Measurements from ENCODE around the gene HOXA2.

The HOXA2 gene

DNA sequence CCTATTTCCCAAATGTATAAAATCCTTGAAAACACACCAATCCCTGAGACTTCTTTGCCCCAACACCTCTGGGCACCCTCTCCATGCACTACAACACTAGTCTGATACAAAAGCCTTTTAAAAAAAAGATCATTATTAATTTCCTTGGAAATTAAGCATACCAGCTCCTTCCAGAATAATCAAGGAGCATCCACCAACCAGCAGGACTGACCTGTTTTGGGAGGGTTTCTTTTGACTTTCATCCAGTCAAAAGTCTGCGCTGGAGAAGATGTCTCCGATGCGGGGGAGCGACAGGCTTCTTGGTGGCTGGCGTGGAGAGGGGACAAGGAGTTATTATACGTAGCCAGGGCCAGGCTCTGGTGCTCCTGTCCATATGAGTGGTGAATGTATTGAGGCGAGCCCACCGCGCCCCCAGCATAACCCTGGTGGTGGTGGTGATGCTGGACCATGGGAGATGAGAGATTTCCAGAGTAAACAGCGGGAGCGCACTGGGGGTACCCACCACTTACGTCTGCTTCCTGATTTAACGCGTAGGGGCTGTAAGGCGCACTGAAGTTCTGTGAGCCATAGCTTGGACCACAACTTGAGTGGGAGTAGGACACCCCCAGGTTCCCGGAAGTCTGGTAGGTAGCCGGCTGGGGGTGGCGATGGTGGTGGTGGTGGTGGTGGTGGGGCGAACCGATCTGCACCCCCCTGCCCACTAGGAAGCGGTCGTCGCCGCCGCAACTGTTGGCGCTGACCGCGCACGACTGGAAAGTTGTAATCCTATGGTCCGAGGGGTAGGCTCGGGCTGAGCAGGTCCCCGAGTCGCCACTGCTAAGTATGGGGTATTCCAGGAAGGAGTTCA lies 7.2 kb downstream of the HOXA2 start:
- no peak for TF ChIP-seq EZH2phosphoT487 (IDR thresholded peaks at IDR 0.05; ENCODE audit: low read depth)
- TF ChIP-seq, protein P1, sequence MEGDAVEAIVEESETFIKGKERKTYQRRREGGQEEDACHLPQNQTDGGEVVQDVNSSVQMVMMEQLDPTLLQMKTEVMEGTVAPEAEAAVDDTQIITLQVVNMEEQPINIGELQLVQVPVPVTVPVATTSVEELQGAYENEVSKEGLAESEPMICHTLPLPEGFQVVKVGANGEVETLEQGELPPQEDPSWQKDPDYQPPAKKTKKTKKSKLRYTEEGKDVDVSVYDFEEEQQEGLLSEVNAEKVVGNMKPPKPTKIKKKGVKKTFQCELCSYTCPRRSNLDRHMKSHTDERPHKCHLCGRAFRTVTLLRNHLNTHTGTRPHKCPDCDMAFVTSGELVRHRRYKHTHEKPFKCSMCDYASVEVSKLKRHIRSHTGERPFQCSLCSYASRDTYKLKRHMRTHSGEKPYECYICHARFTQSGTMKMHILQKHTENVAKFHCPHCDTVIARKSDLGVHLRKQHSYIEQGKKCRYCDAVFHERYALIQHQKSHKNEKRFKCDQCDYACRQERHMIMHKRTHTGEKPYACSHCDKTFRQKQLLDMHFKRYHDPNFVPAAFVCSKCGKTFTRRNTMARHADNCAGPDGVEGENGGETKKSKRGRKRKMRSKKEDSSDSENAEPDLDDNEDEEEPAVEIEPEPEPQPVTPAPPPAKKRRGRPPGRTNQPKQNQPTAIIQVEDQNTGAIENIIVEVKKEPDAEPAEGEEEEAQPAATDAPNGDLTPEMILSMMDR (IDR thresholded peaks at IDR 0.05; ENCODE audit: low read depth, low read length), result no peak
- Histone ChIP-seq H3K4me1 (ENCODE audit: low read length) (peaks cover 20% of the 10 kb centered on the region), H3K9ac (ENCODE audit: low read length) (peak overlapping the region; percentile 86), H3K79me2 (ENCODE audit: low read length) (peaks cover 19% of the 10 kb centered on the region), H4K20me1 (ENCODE audit: insufficient read depth, low read length) (no peaks in the 10 kb centered on the region), H3K4me2 (ENCODE audit: low read length) (peak overlapping the region; percentile 98), H2AFZ (ENCODE audit: low read depth, low read length) (peak overlapping the region; percentile 92), H3K27me3 (ENCODE audit: low read depth, low read length) (no peaks in the 10 kb centered on the region), H3K9me3 (ENCODE audit: insufficient read depth, low read length) (no peaks in the 10 kb centered on the region), H3K27ac (ENCODE audit: low read length) (peak overlapping the region; percentile 48), H3K4me3 (ENCODE audit: low read length) (peak overlapping the region; percentile 99), H3K36me3 (replicated peaks; ENCODE audit: low read depth, low read length) (no peaks in the 10 kb centered on the region)

DNA sequence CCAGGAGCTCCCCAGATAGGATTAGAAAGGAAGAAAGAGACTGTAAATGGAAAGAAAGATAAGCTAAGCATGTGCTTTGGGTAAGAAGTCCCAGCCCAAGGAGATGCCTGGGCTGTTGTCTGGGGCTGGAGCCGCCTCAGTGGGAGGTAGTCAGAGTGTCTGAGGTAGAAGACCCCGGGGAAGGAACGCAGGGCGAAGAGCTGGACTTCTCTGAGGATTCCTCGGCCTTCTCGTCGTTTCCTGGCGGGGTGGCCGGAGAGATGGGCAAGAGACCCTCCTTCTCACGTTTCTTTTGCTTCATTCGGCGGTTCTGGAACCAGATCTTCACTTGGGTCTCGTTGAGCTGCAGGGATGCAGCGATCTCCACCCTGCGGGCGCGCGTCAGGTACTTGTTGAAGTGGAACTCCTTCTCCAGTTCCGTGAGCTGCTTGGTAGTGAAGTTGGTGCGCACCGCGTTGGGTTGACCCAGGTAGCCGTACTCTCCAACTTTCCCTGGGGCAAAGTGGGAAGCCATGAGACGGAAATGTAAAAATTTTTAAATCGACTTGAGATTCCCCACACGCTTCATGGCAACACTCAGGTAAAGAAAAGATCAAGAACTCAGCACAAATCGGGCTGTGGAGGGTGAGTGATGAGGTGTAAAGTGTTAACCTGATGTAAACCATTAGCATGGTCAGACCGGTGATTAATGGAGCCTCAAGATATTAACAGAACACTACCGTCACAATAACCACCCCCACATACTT lies 8.0 kb downstream of the HOXA2 start:
- H3K36me3 ChIP-seq (replicated peaks; ENCODE audit: low read depth, low read length), result no peaks in the 10 kb centered on the region
- peak overlapping the region; percentile 98; the same call in 1 of the 2 replicates for H3K4me2 ChIP-seq (ENCODE audit: low read length)
- no peak for TF ChIP-seq EZH2phosphoT487 (IDR thresholded peaks at IDR 0.05; ENCODE audit: low read depth)
- TF ChIP-seq, protein P1 (IDR thresholded peaks at IDR 0.05; ENCODE audit: low read depth, low read length), result no peak
- no peak overlapping the region for H3K27ac ChIP-seq (ENCODE audit: low read length)
- no peaks in the 10 kb centered on the region for H3K9me3 ChIP-seq (ENCODE audit: insufficient read depth, low read length)
- no peak overlapping the region; the same call in 1 of the 2 replicates for H3K4me3 ChIP-seq (ENCODE audit: low read length)
- H3K79me2 ChIP-seq (ENCODE audit: low read length), result peaks cover 19% of the 10 kb centered on the region
- peaks cover 15% of the 10 kb centered on the region for H3K4me1 ChIP-seq (ENCODE audit: low read length)
- no peak overlapping the region for H3K9ac ChIP-seq (ENCODE audit: low read length)
- no peak overlapping the region for H2AFZ ChIP-seq (ENCODE audit: low read depth, low read length)
- no peaks in the 10 kb centered on the region for H4K20me1 ChIP-seq (ENCODE audit: insufficient read depth, low read length)
- no peaks in the 10 kb centered on the region for H3K27me3 ChIP-seq (ENCODE audit: low read depth, low read length)

DNA sequence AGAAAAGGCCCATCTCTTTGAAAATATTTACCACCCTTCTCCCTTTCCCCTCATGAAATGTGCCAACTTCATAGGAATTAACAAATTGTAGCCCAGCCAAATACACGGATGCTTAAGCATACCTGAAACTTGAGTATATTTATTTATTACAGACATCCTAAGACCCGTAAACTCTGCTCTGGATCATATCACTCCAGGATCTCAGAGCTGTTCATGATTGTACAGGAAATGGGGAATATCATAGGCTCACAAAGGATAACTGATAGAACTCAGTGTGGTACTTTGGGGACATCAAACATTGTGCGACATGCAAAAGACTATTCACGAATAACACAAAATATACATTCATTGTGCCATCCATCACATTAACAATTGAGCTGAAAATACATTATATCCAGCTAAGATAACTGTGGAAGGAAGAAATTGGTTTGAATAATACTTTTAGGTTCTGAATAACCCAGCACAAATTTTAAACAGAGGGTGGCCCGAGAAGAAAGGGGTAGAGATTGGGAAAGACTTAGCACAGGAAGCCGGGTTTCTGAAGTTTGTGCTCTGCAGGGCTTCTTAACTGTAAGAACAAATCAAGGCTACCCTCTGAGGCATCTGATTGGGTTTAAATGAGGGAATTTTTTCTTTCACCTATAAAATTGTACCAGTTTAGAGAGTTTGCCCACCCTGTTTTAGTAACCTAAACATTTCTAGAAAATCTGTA lies 9.1 kb downstream of the HOXA2 start:
- Histone ChIP-seq H3K4me3 (ENCODE audit: low read length) (no peak overlapping the region), H2AFZ (ENCODE audit: low read depth, low read length) (no peak overlapping the region)

More for the DNA sequence above, 9.1 kb downstream of the HOXA2 start:
- H3K4me2 ChIP-seq (ENCODE audit: low read length), result no peak overlapping the region
- no peaks in the 10 kb centered on the region for H3K27me3 ChIP-seq (ENCODE audit: low read depth, low read length)
- peaks cover 19% of the 10 kb centered on the region for H3K79me2 ChIP-seq (ENCODE audit: low read length)
- H3K27ac ChIP-seq (ENCODE audit: low read length), result no peak overlapping the region
- no peak for TF ChIP-seq EZH2phosphoT487 (IDR thresholded peaks at IDR 0.05; ENCODE audit: low read depth)
- TF ChIP-seq, protein P1 (IDR thresholded peaks at IDR 0.05; ENCODE audit: low read depth, low read length), result no peak
- H3K9ac ChIP-seq (ENCODE audit: low read length), result no peak overlapping the region
- H3K36me3 ChIP-seq (replicated peaks; ENCODE audit: low read depth, low read length), result no peaks in the 10 kb centered on the region
- no peaks in the 10 kb centered on the region for H3K9me3 ChIP-seq (ENCODE audit: insufficient read depth, low read length)
- peaks cover 11% of the 10 kb centered on the region for H3K4me1 ChIP-seq (ENCODE audit: low read length)
- H4K20me1 ChIP-seq (ENCODE audit: insufficient read depth, low read length), result no peaks in the 10 kb centered on the region

All from OCI-LY3 (cell line).